Fibroblast of the aortic adventitia (primary cell): ENCODE results near the gene YBX1. TPM values are rescaled to one million over a fixed set of nuclear protein-coding genes. Genes with fewer than 3 reads are reported as not detected.

ENCODE experiments used
- DNase-seq: peaks from one replicate; pipeline ENCODE4 v3.0.0-alpha.2; 2010; ENCODE audit warnings: low read depth
- H3K4me3 ChIP-seq: 2 replicates; pipeline ENCODE4 v1.5.1; 2011; ENCODE audit warnings: low read depth, mild to moderate bottlenecking, control low read depth, low read length, moderate library complexity
- CTCF ChIP-seq: IDR thresholded peaks from 2 replicates; pipeline ENCODE4 v1.5.1; 2011; ENCODE audit warnings: mild to moderate bottlenecking, low read length, control low read depth, inconsistent platforms; ENCODE audit not compliant: insufficient read depth
- total RNA-seq: library from RNA; depleted of rRNA; stranded (reverse); fragments of >200 nt; gene quantifications from 2 replicates; pipeline ENCODE4 v1.2.3, GENCODE V29; 2012; ENCODE audit warnings: low replicate concordance

Gene YBX1
- total RNA-seq, 1 donor = 792 TPM

GRCh38 chr1:42743317-42744147 lies 61.3 kb downstream of the YBX1 start:
- H3K4me3 ChIP-seq = no peak overlapping the region
- no peak for DNase-seq
- TF ChIP-seq CTCF = no peak

GRCh38 chr1:42744148-42744413 lies 61.9 kb downstream of the YBX1 start:
- H3K4me3 ChIP-seq = no peak overlapping the region
- TF ChIP-seq CTCF = no peak
- DNase-seq = no peak

GRCh38 chr1:42745851-42746250 lies 63.6 kb downstream of the YBX1 start:
- no peak overlapping the region for H3K4me3 ChIP-seq
- no peak for DNase-seq
- TF ChIP-seq CTCF = no peak

GRCh38 chr1:42746436-42747105 lies 64.4 kb downstream of the YBX1 start:
- DNase-seq = no peak
- no peak overlapping the region for H3K4me3 ChIP-seq
- TF ChIP-seq CTCF = no peak

- TF ChIP-seq CTCF = peak; percentile 59
- no peak overlapping the region for H3K4me3 ChIP-seq
- DNase-seq = peak; percentile 13
These were observed 64.9 kb downstream of the YBX1 start for GRCh38 chr1:42747125-42747524.

GRCh38 chr1:42748021-42748420 lies 65.8 kb downstream of the YBX1 start:
- TF ChIP-seq CTCF = no peak
- H3K4me3 ChIP-seq = no peak overlapping the region
- no peak for DNase-seq
